Measurements from ENCODE around the gene GPR89A.
"Not testable (repeated sequence)": the region's sequence is repeated elsewhere in the genome, so short reads cannot be mapped to it uniquely, and the experiment has no call there.

Gene GPR89A

GRCh38 chr1:145607833-145608733, at the start of gene GPR89A:
Gene GPR89A (plus strand): TSS chr1:145607988. CDS start chr1:145608134, 146 bp downstream.
- H3K27me3 Mint-ChIP-seq; H3K36me3 Mint-ChIP-seq (ENCODE audit: low read depth); H3K9me3 Mint-ChIP-seq: not testable (repeated sequence)
- Mint-ChIP-seq H3K4me1 (ENCODE audit: low read depth) (peaks cover 31% of the 10 kb centered on the region), H3K4me3 (peak within 1 kb of the TSS; percentile 84), H3K27ac (peak within 1 kb of the TSS; percentile 92)
- DNase-seq: peak; percentile 98

GRCh38 chr1:145586820-145587219, 21.0 kb upstream of the GPR89A start:
- H3K27ac Mint-ChIP-seq; DNase-seq; H3K4me3 Mint-ChIP-seq; H3K9me3 Mint-ChIP-seq; H3K4me1 Mint-ChIP-seq (ENCODE audit: low read depth); H3K27me3 Mint-ChIP-seq; H3K36me3 Mint-ChIP-seq (ENCODE audit: low read depth): not testable (repeated sequence)

GRCh38 chr1:145590806-145591205, 17.0 kb upstream of the GPR89A start:
- H3K27ac Mint-ChIP-seq; H3K27me3 Mint-ChIP-seq; H3K36me3 Mint-ChIP-seq (ENCODE audit: low read depth); H3K9me3 Mint-ChIP-seq; H3K4me3 Mint-ChIP-seq: not testable (repeated sequence)
- DNase-seq: peak; percentile 52
- H3K4me1 Mint-ChIP-seq (ENCODE audit: low read depth): peaks cover 21% of the 10 kb centered on the region

GRCh38 chr1:145592347-145592746, 15.4 kb upstream of the GPR89A start:
- peaks cover 21% of the 10 kb centered on the region for H3K4me1 Mint-ChIP-seq (ENCODE audit: low read depth)
- H3K27me3 Mint-ChIP-seq: not testable (repeated sequence)

GRCh38 chr1:145595421-145595820, 12.4 kb upstream of the GPR89A start:
- DNase-seq; H3K4me3 Mint-ChIP-seq; H3K27me3 Mint-ChIP-seq; H3K9me3 Mint-ChIP-seq; H3K27ac Mint-ChIP-seq; H3K36me3 Mint-ChIP-seq (ENCODE audit: low read depth): not testable (repeated sequence)
- peaks cover 21% of the 10 kb centered on the region for H3K4me1 Mint-ChIP-seq (ENCODE audit: low read depth)

More at GRCh38 chr1:145592347-145592746, 15.4 kb upstream of the GPR89A start:
- peak overlapping the region; percentile 20 for H3K27ac Mint-ChIP-seq
- H3K36me3 Mint-ChIP-seq (ENCODE audit: low read depth); DNase-seq; H3K9me3 Mint-ChIP-seq; H3K4me3 Mint-ChIP-seq: not testable (repeated sequence)

- H3K27ac Mint-ChIP-seq; H3K27me3 Mint-ChIP-seq; H3K9me3 Mint-ChIP-seq; H3K36me3 Mint-ChIP-seq (ENCODE audit: low read depth); H3K4me3 Mint-ChIP-seq; DNase-seq: not testable (repeated sequence)
- peaks cover 17% of the 10 kb centered on the region for H3K4me1 Mint-ChIP-seq (ENCODE audit: low read depth)
These were observed 11.6 kb upstream of the GPR89A start for GRCh38 chr1:145596236-145596635.

GRCh38 chr1:145599426-145599825, 8.4 kb upstream of the GPR89A start:
- DNase-seq; H3K9me3 Mint-ChIP-seq; H3K4me3 Mint-ChIP-seq; H3K27me3 Mint-ChIP-seq; H3K36me3 Mint-ChIP-seq (ENCODE audit: low read depth); H3K4me1 Mint-ChIP-seq (ENCODE audit: low read depth); H3K27ac Mint-ChIP-seq: not testable (repeated sequence)

- no peaks in the 10 kb centered on the region for H3K36me3 Mint-ChIP-seq (ENCODE audit: low read depth)
- H3K4me1 Mint-ChIP-seq (ENCODE audit: low read depth): no peaks in the 10 kb centered on the region
- no peak overlapping the region for H3K27ac Mint-ChIP-seq
- no peak overlapping the region for H3K4me3 Mint-ChIP-seq
- no peaks in the 10 kb centered on the region for H3K9me3 Mint-ChIP-seq
- H3K27me3 Mint-ChIP-seq: peaks cover 8% of the 10 kb centered on the region
- no peak for DNase-seq
These were observed 6.2 kb upstream of the GPR89A start for GRCh38 chr1:145601593-145601992.

- H3K27ac Mint-ChIP-seq: not testable (repeated sequence)
These were observed 948 bp upstream of the GPR89A start for GRCh38 chr1:145606840-145607239.

GRCh38 chr1:145607289-145607688, 499 bp upstream of the GPR89A start:
- not testable (repeated sequence) for H3K27ac Mint-ChIP-seq; H3K9me3 Mint-ChIP-seq; H3K4me3 Mint-ChIP-seq; H3K36me3 Mint-ChIP-seq (ENCODE audit: low read depth); DNase-seq; H3K27me3 Mint-ChIP-seq
- H3K4me1 Mint-ChIP-seq (ENCODE audit: low read depth): peaks cover 31% of the 10 kb centered on the region

More at GRCh38 chr1:145606840-145607239, 948 bp upstream of the GPR89A start:
- H3K36me3 Mint-ChIP-seq (ENCODE audit: low read depth); H3K4me3 Mint-ChIP-seq; DNase-seq; H3K27me3 Mint-ChIP-seq; H3K9me3 Mint-ChIP-seq: not testable (repeated sequence)
- H3K4me1 Mint-ChIP-seq (ENCODE audit: low read depth): peaks cover 27% of the 10 kb centered on the region

GRCh38 chr1:145610744-145611143, 3.0 kb downstream of the GPR89A start:
- H3K27ac Mint-ChIP-seq; H3K9me3 Mint-ChIP-seq; H3K27me3 Mint-ChIP-seq; H3K4me3 Mint-ChIP-seq; H3K36me3 Mint-ChIP-seq (ENCODE audit: low read depth); DNase-seq: not testable (repeated sequence)
- peaks cover 31% of the 10 kb centered on the region for H3K4me1 Mint-ChIP-seq (ENCODE audit: low read depth)

GRCh38 chr1:145620073-145620472, 12.3 kb downstream of the GPR89A start:
- not testable (repeated sequence) for H3K27me3 Mint-ChIP-seq; H3K9me3 Mint-ChIP-seq; H3K27ac Mint-ChIP-seq; DNase-seq; H3K4me1 Mint-ChIP-seq (ENCODE audit: low read depth); H3K4me3 Mint-ChIP-seq
- H3K36me3 Mint-ChIP-seq (ENCODE audit: low read depth): peaks cover 13% of the 10 kb centered on the region

GRCh38 chr1:145622177-145622576, 14.4 kb downstream of the GPR89A start:
- DNase-seq; H3K4me1 Mint-ChIP-seq (ENCODE audit: low read depth); H3K4me3 Mint-ChIP-seq; H3K9me3 Mint-ChIP-seq; H3K27me3 Mint-ChIP-seq; H3K36me3 Mint-ChIP-seq (ENCODE audit: low read depth); H3K27ac Mint-ChIP-seq: not testable (repeated sequence)

- not testable (repeated sequence) for H3K27me3 Mint-ChIP-seq; H3K27ac Mint-ChIP-seq; DNase-seq; H3K4me3 Mint-ChIP-seq; H3K36me3 Mint-ChIP-seq (ENCODE audit: low read depth); H3K9me3 Mint-ChIP-seq; H3K4me1 Mint-ChIP-seq (ENCODE audit: low read depth)
These were observed 28.4 kb downstream of the GPR89A start for GRCh38 chr1:145636237-145636636.

GRCh38 chr1:145641886-145642285, 34.1 kb downstream of the GPR89A start:
- not testable (repeated sequence) for H3K36me3 Mint-ChIP-seq (ENCODE audit: low read depth); DNase-seq; H3K27ac Mint-ChIP-seq; H3K4me1 Mint-ChIP-seq (ENCODE audit: low read depth); H3K27me3 Mint-ChIP-seq; H3K9me3 Mint-ChIP-seq; H3K4me3 Mint-ChIP-seq
